CD4-positive, alpha-beta T cell treated with Interleukin-2 at 100 ng/mL for 4 hours (primary cell): ENCODE results near the gene ZBTB32.
A peak's percentile ranks its signal among the peaks of the same experiment; 100 is the strongest.

Source experiments
- DNase-seq: peaks from one replicate; pipeline ENCODE4 v3.0.0-alpha.2; 2020; ENCODE audit warnings: low spot score

ZBTB32 gene

GRCh38 chr19:35738021-35738886 lies 33.9 kb downstream of the ZBTB32 start:
- DNase-seq = no peak

GRCh38 chr19:35738887-35739229 lies 34.5 kb downstream of the ZBTB32 start:
- no peak for DNase-seq

- DNase-seq = no peak
These were observed 35.1 kb downstream of the ZBTB32 start for GRCh38 chr19:35739275-35740107.

- DNase-seq = no peak
These were observed 35.7 kb downstream of the ZBTB32 start for GRCh38 chr19:35740108-35740422.

- peak; percentile 94 for DNase-seq
These were observed 36.3 kb downstream of the ZBTB32 start for GRCh38 chr19:35740423-35741202.

- DNase-seq = no peak
These were observed 36.8 kb downstream of the ZBTB32 start for GRCh38 chr19:35741203-35741515.

GRCh38 chr19:35742121-35742724 lies 37.9 kb downstream of the ZBTB32 start, which contains the start of gene IGFLR1:
Gene IGFLR1, minus strand, starts transcription at chr19:35742452. Its CDS starts 1,272 bp downstream, at chr19:35741180.
- peak; percentile 72 for DNase-seq

GRCh38 chr19:35743640-35744429 lies 39.5 kb downstream of the ZBTB32 start:
- DNase-seq = no peak

- DNase-seq = peak; percentile 95
These were observed 40.3 kb downstream of the ZBTB32 start for GRCh38 chr19:35744430-35745327.

GRCh38 chr19:35745328-35746086 lies 41.1 kb downstream of the ZBTB32 start, which contains the start of the genes PSENEN and U2AF1L4:
Gene PSENEN, plus strand, starts transcription at chr19:35745651. Its CDS starts 280 bp downstream, at chr19:35745931.
Gene U2AF1L4, minus strand, starts transcription at chr19:35745418. Its CDS starts 27 bp downstream, at chr19:35745391.
- peak; percentile 99 for DNase-seq

GRCh38 chr19:35746087-35746462 lies 41.7 kb downstream of the ZBTB32 start:
- no peak for DNase-seq

GRCh38 chr19:35746531-35746930 lies 42.2 kb downstream of the ZBTB32 start:
- no peak for DNase-seq

GRCh38 chr19:35748106-35749020 lies 44.0 kb downstream of the ZBTB32 start, which contains the start of gene LIN37:
Gene LIN37, plus strand, starts transcription at chr19:35748576. Its CDS starts 149 bp downstream, at chr19:35748725.
- peak; percentile 99 for DNase-seq

- DNase-seq = no peak
These were observed 45.8 kb downstream of the ZBTB32 start for GRCh38 chr19:35750167-35750566.

- no peak for DNase-seq
These were observed 47.7 kb downstream of the ZBTB32 start for GRCh38 chr19:35751839-35752745.

- no peak for DNase-seq
These were observed 48.5 kb downstream of the ZBTB32 start for GRCh38 chr19:35752746-35753350.
